GM19397 (cell line): ENCODE measurements around the gene TIA1.

ENCODE experiments used
- ATAC-seq: cut with Tn5 transposase; IDR thresholded peaks from one replicate; pipeline ENCODE4 v1.9.1; 2021; ENCODE audit warnings: mild to moderate bottlenecking, moderate library complexity; ENCODE audit not compliant: unreplicated experiment

TIA1 gene

DNA sequence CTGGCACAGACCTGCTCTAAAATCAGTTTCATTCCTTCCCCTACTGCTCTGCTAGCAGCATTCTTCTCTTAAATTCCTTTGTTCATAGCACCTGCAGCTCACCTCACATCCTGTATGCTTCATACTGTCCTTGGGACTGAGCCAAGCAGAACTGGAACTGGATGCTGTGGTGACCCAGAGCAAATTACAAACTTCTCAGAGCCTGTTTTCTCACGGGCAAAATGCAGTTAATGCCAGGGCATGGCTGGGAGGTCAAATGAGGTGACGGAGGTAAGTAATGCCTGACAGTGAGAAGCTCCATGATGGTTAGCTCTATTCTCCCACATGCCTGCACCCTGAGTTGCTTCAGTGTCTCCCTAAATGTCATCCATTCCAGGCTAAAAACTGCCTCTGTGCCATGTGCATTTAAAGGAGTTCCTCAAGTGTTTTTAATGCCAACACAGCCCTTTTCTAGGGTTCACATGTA lies 87.3 kb downstream of the TIA1 start:
- peak; percentile 64 for ATAC-seq

DNA sequence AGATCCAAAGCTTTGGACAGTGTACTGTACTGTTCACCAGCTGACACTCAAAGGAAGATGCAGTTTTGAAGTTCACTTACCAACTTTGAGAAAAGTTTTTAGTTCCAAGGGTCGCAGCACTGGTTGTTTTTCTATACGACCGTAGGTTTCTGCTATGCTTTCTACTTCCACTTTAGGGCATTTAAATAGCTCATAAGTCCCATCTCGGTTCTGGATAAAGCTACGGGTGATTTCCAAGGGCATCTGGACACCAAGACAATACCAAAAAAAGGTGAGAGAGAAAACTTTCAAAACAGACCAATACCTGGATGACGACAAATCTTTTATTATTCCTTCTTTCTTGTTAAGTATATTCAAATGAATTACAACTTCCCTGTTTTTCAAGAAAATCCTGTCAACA lies 87.9 kb downstream of the TIA1 start:
- no peak for ATAC-seq
